NCI-H446 (cell line): ENCODE data around the gene NRXN2.

ENCODE experiments used
- DNase-seq, 2 experiments: peaks; one replicate each; lab custom pipeline; 2025; lab: John Stamatoyannopoulos, UW

Gene NRXN2

DNA sequence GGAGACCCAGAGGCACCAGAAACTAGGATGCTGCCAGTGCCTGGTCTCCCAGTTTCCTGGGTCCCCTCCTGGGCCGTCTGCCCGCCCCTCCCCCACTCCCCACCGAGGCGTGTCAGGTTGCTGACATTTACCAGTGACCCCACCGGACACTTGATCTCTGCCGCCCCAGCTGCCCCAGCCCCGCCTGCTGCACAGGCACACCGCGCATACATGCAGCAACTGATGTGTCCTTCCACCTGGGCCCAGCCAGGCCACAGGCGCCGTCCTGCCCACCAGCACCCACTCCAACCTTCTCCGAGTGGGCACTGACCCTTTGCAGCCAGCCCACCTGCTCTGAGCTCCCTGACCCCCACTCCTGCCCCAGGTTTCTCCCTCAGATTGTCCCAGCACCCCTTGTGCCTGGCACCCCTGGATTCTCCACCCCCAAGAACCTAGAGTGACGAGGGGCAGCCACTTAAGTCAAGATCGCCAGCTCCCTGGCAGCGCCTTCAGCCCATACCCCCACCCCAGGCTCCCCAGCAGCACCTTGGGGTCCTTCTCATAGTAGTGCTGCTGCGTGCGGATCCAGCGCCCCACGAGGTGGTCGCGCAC, 36.2 kb upstream of the NRXN2 start:
- DNase-seq = no peak

- no peak for DNase-seq
These were observed 35.5 kb upstream of the NRXN2 start for GRCh38 chr11:64758330-64759079.

DNA sequence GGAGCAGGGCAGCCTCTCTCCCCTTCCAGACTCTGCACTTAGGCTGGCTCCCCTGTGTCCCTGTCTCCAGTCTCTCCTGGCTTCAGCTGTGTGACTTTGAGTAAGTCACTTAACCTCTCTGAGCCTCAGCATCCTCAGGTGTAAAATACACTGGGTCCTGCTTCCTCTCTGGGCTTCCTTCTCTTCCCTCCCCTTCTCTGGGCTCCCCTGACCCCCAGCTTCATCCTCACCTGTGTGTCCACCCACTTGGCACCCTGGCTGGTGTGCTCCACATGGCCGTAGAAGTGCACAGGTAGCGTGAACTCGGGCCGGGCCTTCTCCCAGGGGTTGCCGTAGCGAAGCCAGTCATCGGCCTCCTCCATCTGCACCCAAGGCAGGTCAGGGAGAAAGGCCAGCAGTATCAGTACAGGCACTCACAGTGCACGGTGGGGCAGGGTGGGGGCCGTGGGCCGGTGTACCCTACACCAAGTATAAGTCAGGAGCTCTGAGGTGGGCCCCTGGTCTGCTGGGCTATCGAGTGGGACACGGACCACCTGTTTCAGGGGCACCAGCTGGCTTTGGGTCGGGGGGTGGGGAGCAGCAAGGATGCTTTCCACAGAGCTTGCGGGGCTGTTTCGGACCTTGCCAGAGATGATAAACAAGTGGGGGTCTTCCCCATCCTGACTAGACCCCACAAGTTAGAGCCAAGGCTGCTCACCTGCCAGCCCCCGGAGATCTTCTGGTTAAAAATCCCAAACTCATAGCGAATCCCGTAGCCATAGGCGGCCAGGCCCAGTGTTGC, 34.7 kb upstream of the NRXN2 start:
- no peak for DNase-seq

DNA sequence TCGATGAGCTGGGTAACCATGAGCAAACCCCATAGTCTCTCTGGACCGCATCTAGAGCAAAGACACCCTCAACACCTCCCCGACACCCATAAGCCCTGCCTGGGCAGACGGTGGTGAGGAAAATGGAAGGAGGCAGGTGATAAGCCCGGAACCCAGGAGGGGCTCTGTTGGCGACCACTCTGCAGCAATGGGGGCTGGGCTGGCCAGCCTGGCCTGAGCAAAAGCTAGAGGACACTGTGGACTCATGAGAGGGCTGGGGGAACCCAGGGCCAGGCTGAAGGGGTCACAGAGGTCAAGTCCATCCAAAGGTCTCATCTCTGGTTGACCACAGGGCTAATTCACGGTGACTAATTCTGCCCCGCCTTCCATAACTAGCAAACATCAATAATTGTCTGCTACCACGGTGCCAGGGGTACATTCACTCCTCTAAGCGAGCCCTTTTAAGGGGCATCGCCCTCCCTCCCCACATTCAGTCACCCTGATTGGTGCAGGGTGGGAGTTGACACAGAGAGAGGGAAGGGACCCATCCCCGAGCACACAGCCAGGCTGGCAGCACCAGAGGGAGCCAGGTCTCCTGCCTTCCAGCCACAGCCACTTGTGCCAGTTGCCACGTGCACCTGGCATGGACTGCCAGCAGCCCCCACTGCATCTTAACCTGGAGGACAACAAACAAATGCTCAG, 32.8 kb upstream of the NRXN2 start:
- DNase-seq = no peak

GRCh38 chr11:64754919-64755662, 32.1 kb upstream of the NRXN2 start:
- DNase-seq = no peak

DNA sequence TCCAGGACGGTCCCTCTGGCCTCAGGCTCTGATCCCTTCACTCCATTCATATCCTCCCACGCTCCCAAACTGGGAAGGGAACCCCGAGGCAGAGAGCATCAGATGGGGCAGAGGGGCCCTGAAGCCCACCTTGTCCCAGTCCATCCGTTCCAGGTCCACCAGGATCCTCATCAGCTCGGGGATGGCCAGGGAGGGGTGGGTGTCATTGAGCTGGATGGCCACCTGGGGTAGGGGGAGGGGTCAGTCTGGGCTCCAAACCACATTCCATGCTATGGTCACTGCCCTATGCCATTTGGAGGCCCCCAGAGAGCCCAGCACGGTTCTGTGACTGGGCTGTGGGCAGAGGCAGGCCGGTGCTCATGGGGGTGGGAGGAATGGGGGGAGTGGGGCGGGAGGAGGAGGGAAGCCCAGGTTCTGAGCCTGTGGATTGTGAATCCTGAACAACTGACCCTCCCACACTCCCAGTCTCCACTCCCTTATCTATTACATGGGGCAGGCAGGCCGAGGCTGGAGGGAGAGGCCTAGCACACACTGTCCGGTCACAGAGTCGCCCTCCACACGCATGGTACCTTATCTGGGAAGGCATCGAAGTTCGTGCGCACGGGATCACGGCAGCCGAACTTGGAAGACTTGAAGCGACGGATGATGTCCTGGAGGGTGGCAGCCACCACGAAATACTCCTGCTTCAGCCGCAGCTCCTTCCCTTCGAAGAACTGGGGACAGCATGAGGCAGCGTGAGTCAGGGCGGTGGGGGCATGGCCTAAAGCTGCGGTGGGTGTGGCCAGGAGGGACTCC, 31.3 kb upstream of the NRXN2 start:
- no peak for DNase-seq

DNA sequence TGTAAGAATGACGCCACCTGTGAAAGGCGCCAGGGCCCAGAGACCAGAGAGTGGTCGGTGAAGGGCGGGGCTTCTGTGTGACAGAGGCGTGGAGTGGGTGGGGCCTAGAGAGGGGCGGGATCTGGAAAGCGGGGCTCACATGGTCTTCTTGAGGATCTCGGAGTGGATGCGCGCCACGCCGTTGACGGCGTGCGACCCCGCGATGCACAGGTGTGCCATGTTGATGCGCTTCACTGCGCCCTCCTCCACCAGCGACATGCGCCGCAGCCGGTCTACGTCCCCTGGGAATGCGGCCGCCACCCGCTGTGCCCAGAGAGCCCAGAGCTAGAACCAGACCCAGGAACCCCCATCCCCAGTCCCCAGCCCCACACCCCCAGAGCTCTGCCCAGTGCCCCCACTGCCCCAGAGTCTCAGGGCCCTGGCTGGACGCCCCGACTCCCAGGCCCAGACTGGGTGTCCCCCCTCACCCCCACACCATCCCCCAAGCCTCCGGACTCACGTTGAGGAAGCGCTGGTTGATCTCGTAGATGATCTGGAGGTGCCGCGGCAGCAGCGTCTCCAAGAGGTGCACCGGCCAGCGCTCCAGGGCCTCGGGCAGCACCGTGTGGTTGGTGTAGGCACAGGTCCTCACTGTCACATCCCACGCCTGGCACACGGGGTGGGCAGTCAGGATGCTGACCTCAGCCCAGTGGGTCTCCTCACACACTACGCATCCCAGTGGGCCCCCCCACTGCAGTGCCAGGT, 30.6 kb upstream of the NRXN2 start:
- no peak for DNase-seq

DNA sequence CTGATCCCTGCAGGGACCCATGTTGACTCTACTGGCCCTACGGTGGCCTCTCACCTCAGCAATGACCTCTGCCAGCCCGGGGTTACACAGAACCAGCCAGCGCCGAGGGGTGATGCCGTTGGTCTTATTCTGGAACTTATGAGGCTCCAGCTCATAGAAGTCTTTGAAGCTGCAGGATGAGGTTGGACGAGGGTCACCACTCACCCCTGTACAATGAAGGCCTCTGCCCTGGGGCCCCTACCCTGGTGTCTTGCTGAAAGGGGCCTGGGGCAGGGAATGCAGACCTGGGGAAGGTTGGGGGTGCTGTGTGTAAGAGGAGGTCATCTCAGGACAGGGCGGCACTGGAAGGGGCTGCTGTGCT, 30.0 kb upstream of the NRXN2 start:
- DNase-seq = no peak

GRCh38 chr11:64752175-64752970, 29.4 kb upstream of the NRXN2 start:
- DNase-seq = no peak

GRCh38 chr11:64751580-64751979, 28.6 kb upstream of the NRXN2 start:
- DNase-seq = no peak

DNA sequence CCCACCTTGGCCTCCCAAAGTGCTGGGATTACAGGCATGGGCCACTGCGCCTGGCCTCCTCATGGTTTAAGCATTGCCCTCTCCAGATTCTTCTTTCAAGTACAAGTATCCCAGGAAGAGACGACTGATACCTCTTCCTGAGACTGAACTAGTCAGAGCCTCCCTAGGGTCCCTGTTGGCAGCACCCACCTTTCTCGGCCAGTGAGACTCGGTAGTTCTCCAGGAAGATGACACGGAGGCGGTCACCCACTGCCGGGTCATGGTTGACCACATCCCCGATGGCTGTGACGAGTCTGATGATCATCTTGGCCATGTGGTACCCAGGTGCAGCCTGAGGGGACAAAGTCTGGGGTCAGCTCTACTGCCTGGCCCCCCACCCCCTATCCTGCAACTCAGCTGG, 28.1 kb upstream of the NRXN2 start:
- no peak for DNase-seq

- no peak for DNase-seq
These were observed 27.5 kb upstream of the NRXN2 start for GRCh38 chr11:64750361-64751054.

GRCh38 chr11:64747961-64748665, 25.1 kb upstream of the NRXN2 start:
- DNase-seq = no peak

DNA sequence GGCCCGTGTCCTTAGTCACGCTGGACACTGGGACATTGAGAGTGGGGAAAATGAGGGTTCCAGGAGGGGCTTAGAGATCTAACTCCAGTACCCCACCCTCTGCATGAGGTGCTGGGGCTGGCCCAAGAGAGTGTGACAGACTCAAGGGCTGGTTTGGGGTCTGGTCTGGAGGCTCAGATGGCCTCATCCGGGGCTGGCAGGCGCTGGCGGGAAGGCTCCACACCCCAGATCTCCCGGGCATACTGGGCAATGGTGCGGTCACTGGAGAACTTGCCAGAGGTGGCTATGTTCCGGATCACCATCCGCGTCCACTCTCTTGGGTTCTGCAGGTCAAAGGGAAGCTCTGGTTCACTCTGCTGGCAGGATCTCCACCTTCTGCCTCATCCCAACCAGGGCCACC, 23.5 kb upstream of the NRXN2 start:
- no peak for DNase-seq

GRCh38 chr11:64745521-64746328, 22.7 kb upstream of the NRXN2 start:
- no peak for DNase-seq

DNA sequence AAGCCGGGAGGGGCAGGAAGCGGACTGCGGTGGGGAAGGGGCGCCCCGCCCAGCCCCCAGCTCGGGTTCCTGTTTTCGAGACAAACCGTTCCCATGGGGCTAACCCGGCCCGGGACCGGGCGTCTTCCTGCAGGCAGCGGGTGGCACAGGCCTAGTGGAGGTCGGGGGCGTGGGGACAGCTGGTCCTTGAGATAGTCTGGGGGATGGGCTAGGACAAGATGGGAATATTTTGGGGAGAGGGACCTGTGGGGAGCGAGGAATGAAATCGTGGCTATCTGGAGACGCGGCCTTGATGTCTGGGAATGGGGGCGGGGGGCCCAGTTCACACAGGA, 22.2 kb upstream of the NRXN2 start:
- no peak for DNase-seq

DNA sequence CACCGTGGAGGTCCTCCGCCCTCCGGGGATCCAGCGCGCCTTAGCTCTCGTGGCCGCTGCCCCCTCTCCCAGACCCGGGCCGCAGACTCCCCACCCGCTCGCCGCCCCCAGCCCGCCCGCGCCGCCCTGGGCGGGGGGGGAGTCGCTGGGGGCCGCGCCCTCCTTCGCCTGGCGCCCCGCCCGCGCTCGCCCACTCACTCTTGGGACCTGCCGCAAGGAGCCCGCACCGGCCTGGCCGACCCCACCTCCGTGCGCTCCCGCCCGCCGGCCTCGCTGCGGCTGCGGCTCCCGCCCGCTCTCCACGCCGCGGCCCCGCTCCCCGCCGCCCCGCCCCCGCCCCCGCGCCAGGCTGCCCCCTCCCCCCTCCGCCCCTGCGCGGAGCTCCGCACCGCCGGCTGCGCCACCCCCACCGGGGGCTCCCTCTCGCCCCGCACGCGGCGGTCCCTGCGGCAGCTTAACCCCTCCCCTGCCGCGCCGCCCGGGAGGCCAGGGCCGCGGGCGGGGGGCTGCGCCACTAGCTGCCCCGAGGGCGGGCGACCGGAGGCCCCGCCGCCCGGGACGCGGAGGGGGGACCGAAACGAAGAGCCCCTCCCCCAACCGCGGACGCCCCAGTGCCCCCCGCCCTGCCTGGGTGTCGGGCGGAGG, 21.7 kb upstream of the NRXN2 start:
- DNase-seq = no peak
